NCI-H510A (cell line): ENCODE measurements around the gene VWA5B1.

Source experiments
- DNase-seq: peaks from one replicate; lab custom pipeline; 2025; lab: John Stamatoyannopoulos, UW

VWA5B1 gene

DNA sequence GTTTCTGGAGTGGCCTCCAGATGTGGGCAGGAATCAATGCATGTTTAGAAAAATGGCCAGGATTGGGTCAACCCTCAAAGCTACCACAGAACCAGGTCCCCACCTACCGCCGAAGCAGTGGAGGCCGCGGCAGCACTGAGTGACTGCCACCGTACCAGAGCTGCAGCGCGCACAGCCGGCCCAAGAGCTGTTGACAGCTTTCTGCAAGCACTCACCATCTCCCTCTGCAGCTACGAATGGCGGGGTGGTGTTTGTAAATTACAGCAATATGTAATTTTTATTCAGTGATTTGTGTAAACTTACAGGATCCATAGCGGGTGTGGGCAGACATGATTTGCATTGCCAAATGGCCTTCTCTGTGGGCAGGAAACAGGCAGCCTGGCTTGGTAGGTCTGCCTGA is 98.9 kb downstream of the VWA5B1 start:
- no peak for DNase-seq

- DNase-seq = no peak
Observed at GRCh38 chr1:20390589-20391331, 100.1 kb downstream of the VWA5B1 start.

- no peak for DNase-seq
Observed at GRCh38 chr1:20395255-20395654, 104.6 kb downstream of the VWA5B1 start.

GRCh38 chr1:20398744-20399143 is 108.1 kb downstream of the VWA5B1 start:
- no peak for DNase-seq

DNA sequence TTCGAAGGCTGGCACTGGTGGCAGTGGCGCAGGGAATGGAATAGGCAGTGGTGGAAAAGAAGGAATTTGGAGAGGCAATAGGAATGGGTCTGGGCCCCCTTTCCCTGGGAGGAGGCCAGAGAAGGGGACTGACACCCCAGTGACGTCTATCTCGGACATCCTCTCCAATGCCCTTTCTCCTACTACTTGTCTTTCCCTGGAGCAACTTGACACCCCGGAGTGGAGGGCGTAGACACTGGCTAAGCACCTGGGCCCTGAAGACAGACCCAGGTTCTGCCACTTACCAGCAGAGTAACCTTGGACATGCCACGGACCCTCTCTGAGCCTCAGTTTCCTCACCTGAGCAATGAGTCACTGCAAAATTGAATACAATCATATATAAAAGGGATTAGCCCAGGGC is 108.5 kb downstream of the VWA5B1 start:
- DNase-seq = no peak

DNA sequence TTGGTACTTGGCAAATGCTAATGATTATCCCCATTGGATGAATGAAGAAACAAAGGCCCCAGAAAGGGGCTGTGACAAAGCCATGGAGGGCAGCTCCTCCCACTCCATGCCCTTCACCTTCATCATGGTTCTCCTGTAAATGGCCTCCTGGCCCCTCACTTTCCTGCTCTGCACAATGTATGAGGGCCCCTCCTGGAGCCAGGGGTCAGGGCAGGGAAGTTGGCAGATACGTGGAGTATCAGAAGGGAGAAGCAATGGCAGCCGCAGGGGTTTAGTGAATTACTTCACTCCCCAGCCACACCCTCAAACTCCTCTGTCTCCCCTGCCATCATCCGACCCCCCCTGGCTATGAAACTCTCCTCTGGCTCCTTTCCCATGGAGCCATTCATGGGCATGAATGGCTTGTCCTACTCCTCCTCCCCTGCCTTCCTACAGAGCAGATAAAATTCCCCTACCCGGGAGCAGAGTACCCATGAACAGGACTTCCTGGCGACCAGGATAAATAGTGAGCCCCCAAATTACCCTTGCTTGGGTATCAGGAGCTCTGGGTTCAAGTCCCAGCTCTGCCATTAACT is 109.0 kb downstream of the VWA5B1 start:
- no peak for DNase-seq

GRCh38 chr1:20400341-20401177 is 109.9 kb downstream of the VWA5B1 start:
- no peak for DNase-seq

DNA sequence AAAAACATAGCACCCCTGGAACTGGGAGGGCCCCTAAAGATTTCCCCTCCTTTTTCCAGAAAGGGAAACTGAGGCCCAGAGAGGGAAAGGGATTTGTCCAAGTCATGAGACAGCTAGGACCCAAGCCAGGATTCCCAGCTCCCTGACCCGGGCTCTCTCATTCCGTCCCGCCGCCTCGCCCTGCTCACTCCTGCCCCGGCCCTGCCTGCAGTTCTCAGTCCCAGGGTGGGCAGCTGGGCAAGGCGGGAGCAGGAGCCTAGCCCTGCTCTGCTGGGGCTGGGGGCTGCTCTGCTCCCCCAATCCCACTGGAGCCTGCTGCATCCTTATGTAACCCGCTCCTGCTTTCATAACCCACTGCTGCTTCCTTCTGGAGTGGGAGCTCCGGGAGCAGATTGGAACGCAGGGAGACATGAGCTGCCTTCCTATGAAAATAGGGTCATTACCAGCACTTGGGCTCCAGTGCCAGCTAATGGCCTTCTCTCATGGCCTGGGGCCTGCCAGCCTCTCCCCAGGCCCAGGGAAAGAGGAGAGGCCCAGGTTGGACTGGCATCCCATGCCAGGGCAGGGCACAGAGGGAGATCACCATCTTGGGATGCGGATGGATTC is 110.8 kb downstream of the VWA5B1 start:
- DNase-seq = no peak

DNA sequence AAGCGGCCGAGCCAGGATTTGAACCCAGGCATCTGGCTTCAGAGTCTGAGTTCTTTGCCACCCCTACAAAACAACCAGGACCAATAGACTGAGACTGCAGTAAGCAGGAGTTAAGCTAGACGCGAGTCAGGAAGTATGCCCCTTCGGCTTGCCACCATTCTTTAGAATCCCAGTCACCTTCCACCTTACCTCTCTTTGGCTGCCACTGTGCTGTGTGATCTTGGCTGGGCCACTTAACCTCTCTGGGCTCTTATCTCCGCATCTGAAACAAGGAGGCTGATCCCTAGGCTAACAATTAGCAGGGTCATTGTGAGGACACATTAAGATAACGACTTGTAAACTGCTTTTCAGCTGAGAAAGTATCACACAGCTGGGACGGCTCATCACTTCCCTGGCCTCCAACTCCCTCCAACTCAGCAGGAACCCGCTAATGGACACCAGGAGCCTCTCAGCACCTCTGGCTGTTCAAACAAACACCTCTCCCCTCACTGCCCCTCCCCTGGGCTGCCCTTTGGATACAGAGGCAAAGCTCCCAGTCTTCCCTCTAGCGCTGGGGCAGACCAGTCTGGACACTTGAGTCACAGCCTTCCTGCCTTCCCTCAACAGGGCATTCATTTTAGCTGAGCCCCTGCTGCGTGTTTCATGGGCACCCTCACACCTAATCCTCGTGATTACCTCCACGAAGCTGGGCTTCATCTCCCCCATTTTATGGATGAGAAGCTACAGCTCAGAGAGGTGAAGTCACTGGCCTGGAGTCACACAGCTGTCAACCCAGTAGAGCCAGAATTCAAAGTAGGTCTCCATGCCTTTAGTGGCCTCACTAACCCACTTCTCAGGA is 112.1 kb downstream of the VWA5B1 start:
- peak; percentile 29 for DNase-seq

- DNase-seq = no peak
Observed at GRCh38 chr1:20403423-20404145, 112.9 kb downstream of the VWA5B1 start.

DNA sequence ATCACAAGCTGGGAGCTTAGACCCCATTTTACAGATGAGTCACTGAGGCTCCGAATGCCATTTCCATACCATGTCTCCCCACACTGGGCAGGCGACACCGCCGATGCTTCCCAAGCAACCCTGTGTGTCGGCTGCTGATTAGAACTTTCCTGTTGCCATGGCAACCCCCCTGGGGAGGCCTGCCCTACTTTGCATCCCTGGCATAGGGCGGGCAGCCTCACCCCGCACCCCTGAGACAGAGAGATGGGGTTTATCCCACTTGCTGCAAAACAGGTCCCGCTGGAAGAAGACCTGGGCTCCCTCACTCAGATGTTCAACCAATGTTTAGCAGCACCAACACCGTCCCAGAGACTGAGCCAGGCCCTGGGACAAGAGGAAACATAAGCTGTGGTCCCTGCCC is 113.8 kb downstream of the VWA5B1 start:
- no peak for DNase-seq
